Activated CD8-positive, alpha-beta memory T cell treated with anti-CD3 and anti-CD28 coated beads for 4 hours (primary cell): ENCODE results near the gene ATXN1.

Experiments used
- DNase-seq, 2 donors: peaks; one replicate each; pipeline ENCODE4 v3.0.0-alpha.2; 2020; ENCODE audit warnings: low read depth in 2 of 2

Gene ATXN1

DNA sequence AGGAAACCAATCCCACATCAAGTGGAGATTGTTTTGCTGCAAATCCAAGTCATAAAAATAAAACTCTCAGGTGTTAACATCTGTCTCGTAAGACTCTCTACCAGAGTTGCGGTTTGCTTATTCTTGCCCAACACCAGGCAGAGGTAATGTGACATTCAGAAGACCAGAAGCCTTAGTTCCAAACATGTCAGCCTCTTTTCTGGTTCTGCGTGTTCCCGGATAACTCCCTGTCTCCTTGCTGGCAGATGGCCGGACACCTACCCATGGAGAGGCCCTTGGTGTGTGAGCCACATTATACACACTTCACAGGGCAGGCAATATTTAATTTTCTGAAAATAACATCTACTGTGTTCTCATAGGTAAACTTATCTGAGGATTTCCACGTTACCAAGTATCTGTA, 449.5 kb downstream of the ATXN1 start:
- no peak for DNase-seq

DNA sequence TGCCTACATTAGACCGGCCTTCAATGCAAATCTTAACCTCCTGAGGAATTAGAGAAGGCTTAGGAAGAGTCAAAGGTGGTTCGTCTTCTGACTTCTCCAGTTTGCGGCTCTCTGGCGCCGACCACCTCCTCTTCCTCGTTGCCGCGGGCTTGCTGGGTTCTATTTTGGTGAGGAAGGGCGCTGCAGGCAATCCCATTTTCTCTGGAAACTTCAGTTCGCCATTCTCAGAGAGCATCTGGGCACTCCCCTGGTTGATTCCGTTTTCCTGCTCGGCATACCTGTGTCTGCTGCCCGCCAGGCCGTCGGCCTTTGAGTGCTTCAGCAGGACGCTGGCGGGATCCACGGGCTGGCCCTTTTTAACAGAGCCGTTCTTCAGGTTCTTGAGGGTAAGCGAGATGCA, 454.9 kb downstream of the ATXN1 start:
- DNase-seq = no peak

DNA sequence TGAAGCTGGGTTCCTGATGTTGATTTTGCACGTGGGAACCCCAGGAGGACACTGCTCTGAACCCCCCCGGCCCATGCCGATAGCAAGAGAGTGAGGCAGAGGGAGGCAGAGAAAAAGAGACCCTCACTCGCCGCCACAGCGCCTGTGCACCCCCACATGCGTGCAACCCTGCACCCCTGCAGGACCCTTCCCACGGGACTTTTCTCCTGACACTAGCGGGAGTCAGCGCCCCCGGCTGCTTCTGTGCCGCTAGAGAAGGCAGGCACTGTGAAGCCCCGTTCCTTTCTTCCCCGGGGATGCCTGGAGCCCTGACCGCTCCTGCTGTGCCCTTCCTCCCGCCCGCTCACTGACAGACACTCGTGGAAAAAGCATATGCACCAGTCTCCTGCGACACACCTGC, 455.5 kb downstream of the ATXN1 start:
- no peak for DNase-seq

DNA sequence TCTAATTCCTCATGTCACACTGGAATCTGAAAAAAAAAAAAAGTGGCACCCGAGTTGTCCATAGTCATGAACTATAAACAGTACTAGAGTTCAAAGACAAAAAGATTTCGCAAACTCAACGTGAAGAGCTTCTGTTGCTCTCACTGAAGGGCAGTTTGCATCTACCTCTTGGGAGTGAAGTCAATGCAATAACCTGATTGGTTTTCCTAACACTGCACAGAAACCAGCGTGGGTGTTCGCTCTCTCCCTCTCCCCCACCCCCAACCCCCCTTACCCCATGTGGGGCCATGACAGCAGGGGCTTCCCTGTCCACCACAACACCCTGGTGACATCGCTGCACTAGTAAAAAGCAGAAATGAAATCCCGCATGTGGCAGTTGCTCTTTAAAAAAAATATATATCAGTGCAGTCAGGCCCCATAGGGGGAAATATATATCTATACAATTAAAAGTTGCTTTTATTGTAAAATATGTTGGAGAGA, 456.0 kb downstream of the ATXN1 start:
- no peak for DNase-seq

DNA sequence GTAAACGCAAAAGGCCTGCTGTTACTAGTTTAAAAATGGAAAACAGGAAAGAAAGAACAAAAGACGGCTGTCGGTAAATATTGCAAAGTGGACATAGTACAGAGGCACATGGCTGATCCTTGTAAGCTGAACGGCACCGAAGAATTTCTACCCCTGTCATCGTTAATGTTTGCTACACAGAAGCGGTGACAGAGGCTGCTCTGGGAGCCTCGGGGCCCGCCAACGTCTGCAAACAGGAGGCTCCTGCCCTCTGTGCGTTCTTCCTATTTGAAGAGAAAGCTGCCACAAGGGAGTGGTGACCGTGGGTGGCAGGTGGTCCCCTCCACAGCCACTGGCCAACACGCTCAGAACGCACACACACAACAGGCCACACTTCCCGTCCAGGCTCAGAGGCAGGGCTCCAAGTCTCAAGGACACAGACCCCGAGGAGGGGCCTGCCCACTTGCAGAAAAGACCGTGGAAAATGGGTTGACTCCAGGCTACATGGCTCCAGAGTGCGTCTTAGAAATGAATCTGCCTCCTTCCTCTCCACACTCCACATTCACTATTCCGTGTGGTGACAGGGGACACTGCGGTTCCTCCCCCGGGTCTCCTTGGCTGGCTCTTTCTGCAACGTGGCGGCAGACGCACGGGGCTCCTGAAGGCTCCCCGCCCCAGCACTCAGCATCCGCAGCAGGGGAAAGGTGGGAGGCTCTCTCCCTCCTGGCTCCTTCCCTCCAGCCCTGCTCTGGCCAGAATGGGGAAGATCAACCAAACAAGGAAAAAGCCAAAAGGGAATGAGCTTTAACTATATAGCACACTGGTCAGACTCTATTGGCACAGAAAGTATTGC, 458.3 kb downstream of the ATXN1 start:
- DNase-seq = no peak

DNA sequence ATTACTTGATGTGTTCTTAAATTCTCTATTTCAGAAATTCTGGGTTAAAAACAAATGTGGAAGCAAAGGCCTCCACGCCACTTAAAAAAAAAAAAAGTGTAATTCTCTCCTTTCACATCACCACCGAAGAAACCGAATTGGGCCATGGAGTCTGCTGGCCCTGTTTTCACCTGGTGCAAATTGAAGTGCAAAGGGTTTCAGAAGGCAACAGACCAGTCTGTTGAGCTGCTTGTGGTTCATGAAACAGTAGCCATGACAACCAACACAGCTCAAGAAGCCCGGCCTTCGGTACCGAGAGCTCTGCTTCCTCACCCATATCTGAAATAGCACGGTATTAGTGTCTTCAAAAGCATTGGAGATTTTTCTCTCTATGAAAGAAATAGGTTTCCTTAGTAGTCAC, 459.7 kb downstream of the ATXN1 start:
- no peak for DNase-seq

DNA sequence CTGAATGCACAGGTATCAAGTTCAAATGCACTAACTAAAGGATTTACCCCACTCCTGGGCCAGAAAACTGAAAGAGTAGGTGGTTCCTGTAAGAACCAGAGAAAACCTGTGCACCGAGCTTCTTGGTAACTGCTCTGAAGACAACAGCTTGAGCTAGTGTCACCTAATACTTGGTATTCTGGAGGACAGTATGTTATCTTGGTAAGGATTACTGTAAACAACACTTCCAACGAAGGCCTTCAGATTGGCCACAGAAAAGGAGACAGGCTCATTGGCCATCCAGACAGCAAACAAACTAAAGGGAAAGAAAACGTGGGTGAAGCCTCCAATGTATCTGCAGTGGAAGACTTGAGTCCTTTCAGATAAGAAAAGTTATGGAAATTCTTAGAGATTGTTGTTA, 461.4 kb downstream of the ATXN1 start:
- no peak for DNase-seq

DNA sequence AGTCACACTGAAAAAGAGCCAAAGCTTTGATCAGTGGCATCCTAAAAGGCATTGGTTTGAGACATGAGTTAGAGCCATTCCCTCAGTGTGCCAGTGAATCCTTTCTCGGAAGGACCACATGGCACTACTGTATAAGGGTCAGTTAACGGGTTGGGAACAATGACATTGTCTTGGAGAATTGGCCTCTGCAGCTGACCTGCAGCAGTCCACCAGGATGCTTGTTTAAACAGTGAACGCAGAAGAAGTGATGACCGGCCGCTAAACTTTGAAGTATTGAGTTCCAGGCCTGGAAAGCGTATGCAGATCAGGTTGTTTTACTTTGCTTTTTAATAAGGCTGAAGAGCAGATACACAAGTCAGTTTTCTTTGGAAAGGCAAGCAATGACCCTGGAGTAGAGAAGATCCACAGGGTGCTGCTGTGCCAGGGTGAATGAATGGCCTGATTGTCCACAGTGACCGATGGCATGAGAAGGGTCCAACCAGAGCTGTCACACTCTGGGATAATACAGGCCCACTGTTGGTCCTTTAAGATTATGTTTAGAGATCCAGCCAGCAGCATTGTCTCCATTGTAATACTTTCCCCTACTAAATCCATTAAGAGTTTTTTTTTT, 465.1 kb downstream of the ATXN1 start:
- no peak for DNase-seq

DNA sequence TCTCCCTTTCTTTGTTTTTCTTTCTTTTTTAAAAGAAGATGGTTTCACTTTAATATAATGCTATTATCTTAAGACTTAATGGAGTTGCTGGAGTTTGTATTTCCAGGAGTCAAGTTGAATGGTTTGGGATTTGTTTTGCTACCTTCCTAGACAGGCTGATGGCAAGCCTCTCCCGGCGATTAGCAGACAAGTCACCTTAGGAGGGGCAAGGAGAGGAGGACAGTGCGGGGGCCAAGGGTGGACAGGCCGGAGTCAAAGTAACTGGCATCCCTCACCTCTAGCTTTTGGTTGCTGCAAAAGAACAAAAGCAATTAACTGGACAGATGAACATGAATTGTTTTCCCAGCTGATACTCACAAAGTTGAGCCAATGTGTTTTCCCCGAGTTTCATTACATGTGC, 465.8 kb downstream of the ATXN1 start:
- no peak for DNase-seq

DNA sequence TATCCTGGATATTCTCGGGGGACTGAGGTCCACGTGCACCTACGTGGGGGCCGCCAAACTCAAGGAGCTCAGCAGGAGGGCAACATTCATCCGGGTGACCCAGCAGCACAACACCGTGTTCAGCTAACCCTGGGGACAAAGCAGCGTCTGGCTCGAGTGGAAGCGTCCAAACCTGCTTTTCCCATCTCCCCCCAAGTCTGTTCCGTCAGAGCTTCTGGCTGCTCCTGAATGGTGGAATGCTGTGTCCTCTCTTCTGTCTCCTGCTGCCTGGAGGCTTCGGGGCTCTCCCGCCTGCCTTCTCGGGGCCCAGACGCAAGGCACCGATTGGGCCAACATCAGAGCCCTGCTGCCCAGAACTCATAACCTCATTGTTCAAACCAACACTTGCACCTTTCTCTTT, 466.2 kb downstream of the ATXN1 start:
- DNase-seq = no peak

DNA sequence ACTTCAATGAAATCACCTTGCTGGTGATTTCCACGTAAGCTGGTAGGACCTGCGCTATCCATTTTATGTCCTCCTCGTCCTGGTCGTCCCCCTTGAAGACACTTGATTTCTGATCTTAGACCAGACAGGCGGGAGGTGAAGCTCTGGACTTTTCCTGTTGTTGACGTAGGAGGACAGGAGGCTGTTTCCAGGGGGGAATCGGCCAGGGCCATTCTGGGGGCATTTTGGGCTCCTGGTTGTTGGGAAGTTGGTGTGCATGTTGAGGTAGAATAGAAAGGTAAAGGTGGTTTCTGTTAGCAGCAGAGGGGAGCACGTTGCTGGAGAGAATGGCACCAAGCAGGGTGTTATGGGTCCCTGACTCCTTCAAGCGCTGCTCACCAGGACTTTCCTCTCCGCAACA, 466.9 kb downstream of the ATXN1 start:
- no peak for DNase-seq

DNA sequence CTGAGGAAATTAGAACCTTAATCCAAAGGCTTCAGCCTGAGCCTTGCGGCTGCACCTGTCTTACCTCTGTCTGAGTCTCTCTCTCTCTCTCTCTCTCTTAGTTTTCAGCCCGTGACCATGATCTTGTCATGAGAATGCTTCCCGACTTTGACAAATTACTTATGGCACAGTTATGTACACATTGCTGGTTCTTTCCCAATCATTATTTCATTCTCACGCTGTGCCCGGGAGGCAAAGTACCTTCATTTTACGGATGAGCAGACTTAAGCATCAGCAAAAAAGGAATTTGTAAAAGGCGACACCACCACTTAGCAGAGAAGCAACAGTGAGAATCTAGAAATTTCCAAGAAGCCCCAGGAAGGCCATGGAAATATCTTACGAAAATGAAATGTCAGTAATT, 468.3 kb downstream of the ATXN1 start:
- DNase-seq = no peak

DNA sequence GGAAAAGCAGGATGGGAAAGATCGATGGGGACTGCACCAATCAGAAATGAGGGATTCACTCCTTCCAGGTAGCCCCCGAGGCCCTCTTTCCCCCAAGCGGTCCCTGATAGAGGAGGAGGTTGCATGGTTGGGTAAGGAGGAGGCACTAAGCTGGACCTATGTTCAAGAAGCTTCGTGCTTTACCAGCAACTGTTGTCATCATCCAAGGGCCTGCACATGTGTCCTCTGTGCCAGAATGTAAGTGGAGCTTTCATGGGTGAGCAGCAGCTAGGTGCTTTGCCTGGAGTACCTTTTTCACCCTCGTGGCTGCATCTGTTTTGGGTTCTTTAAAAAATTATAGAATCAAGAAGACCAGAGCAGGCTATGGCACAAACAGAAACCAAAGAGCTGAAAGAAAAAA, 468.8 kb downstream of the ATXN1 start:
- DNase-seq = no peak

DNA sequence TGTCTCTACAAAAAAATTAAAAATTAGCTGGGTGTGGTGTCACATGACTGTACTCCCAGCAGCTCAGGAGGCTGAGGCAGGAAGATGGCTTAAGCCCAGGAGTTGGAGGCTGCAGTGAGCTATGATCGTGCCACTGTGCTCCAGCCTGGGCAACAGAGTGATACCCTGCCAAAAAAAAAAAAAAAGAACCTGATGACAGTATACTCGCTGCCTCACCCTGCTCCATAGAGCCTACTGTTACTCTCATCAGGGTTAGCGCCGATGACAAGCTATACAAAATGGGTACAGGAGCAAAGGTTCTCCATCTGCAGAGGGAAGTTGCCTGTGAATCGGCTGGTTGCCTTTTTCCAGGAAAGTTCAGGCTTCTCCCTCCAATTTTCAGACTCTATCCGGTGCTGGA, 469.5 kb downstream of the ATXN1 start:
- DNase-seq = no peak

DNA sequence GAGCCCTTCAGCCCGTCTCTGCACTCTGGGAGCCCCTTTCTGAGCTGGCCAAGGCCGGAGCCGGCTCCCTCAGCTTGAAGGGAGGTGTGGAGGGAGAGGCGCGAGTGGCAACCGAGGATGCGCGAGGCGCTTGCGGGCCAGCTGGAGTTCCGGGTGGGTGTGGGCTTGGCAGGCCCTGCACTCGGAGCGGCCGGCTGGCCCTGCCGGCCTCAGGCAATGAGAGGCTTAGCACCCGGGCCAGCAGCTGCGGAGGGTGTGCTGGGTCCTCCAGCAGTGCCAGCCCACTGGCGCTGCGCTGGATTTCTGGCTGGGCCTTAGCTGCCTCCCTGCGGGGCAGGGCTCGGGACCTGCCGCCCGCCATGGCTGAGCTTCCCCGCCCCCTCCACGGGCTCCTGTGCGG, 473.1 kb downstream of the ATXN1 start:
- DNase-seq = no peak

DNA sequence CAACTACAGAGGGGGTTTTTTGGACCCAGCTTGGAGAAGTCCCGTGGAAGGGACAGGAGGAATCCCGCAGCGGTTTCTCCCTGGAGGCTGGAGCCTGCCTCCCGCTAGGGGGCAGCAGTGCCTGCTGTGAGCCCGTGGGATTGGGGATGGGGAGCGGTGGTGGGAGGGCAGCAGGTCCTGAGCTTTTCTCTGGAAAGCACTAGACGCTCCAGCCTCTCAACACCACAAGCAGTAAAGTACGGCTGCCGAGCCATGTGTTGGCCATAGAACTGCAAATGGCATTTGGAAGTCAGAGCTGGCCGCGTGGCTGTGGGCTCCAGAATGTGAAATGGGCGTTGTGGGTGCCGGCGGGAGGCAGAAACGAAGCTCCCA, 475.1 kb downstream of the ATXN1 start:
- DNase-seq = no peak

DNA sequence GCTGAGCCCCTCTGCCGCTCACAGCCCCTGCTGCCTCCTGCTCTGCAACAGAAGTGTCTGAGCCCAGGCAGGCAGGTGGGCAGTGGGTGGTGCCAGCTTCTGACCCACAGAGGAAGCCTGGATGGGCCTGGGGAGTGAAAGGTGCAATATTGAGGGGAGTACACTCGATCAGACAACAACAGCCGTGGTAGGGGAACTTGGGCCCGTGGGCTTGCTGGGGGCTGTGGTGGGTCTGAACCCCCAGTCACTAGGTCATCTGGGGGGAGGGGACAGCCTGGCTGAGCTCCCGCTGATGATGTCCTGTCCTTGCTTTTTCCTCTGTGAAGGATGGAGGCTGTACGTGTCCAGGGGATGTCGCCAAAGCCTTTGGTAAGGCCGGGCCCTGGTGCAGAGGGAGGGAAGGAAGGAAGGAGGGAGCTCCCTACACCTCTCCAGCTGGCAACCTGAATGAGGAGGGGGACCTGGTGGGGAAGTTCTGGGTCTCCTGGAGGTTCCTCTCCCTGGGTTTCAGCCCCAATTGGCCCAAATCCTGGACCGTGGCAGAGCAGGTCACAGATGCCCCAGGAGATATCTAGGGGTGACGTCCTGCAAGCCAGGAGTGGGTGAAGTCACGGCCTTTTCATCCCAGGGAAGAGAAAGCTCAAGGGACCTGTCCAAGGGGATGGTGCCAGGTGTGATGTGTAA, 475.7 kb downstream of the ATXN1 start:
- no peak for DNase-seq

DNA sequence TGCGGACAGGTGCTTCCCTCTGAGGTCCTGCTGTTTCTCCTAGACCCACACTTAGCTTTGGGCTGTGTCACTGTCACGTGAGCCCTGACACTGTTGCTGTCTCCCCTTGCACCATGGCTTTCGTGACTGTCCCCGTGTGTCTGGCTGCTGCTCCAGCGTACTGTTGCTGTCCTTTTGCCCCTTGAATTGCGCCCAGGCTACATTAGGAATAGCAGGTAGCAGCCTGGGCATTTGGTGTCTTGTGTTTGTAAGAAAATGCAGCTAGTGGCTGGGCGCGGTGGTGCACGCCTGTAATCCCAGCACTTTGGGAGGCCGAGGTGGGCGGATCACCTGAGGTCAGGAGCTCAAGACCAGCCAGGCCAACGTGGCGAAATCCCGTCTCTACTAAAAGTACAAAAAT, 476.8 kb downstream of the ATXN1 start:
- no peak for DNase-seq

DNA sequence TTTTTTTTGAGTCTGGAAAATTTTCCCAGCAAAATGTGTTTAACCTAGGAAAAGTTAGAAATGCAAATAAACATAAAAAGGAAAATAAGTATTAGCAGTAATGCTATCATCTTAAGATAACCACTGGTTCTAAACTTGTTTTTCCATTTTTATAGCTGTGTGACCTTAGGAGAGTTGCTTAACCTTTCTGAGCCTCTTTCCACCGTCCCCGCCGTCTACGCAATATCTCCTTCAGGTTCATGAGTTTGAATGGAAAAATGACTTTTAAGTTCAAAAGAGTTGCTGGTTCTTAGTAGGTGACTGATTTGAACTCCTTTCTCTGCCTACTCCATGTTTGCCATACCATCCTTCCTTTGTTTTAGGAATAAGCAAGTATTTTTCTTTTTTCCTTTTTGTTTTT, 478.9 kb downstream of the ATXN1 start:
- DNase-seq = no peak

DNA sequence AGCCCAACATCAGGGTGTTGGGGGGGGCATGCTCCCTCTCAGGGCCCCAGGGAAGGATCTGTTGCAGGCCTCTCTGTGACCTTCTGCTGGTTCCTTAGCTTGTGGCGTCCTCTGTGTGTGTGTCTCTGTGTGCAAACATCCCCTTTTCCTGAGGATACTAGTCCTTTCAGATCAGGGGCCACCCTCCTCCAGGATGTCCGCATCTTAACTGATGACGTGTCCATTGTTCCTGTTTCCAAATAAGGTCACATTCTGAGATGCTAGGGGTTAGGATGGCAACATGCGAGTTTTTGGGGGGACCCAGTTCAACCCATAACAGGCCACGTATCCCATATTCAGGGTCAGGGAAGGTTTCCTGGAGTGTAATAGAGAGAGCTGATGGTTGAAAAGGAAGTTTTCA, 482.0 kb downstream of the ATXN1 start:
- DNase-seq = no peak

DNA sequence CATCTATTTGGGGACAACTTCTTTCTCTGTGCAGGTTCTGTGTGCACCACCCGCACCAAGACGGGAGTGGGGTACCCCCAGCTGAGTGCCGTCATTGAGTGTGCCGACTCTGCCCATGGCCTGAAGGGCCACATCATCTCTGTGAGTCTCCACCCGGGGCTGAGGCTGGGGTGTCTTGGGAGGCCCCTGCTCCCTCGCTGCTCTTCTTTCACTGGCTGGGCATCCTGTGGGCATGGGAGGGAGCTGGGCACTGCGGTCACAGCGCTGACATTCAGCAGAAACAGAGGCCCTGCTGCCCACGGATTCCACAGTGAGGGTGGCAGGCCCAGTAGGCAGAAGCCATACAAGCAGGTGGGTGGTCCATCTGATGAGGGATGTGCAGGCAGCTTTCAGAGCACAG, 482.5 kb downstream of the ATXN1 start:
- no peak for DNase-seq

DNA sequence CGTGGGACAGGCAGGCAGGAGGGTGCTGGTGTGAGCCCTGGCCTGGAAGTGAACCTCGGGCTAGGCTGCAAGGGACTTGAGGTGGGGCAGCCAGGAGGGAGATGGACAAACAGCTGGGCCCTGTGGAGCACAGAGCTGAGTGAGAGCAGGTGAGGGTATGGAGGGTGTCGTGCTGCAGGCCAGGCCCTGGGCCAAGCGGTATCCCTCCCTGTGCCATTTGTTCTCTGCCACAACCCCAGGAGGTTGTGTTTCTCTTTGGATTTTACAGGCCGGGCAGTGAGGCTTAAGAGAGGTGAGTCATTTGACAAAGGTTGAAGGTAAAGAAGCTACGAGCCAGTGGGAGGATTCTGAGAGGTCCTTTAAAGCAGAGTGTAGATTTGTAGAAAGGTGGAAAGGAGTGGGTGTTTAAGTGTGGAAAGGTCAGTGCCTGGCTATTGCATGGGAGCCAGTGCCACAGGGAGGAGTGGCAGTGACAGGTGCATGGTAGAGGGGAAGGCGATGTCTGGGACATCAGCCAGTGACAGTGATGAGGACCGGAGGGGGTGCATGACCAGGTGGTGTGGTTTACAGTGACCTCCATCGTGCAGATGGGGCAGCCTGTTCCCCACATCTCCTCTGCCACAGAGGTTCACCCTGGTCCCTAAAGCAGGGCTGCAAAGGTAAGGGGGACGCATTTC, 483.1 kb downstream of the ATXN1 start:
- DNase-seq = no peak
